ENCODE data around the gene EHMT2.
"Not testable (repeated sequence)": the region's sequence is repeated elsewhere in the genome, so short reads cannot be mapped to it uniquely, and the experiment has no call there.

The EHMT2 gene

GRCh38 chr6:31897612-31898382, at the start of gene EHMT2:
TSS of gene EHMT2 (minus strand) at chr6:31897698. CDS start at chr6:31897677, 21 bp downstream.
- H3K36me3 ChIP-seq (ENCODE audit: control insufficient read depth, insufficient read depth, low read length) = peaks cover 9% of the 10 kb centered on the region
- H3K27me3 ChIP-seq (ENCODE audit: control insufficient read depth, insufficient read depth, low read length) = no peaks in the 10 kb centered on the region
- H3K4me3 ChIP-seq (ENCODE audit: low read length) = peak within 1 kb of the TSS; percentile 76
- peak within 1 kb of the TSS; percentile 72 for H3K27ac ChIP-seq (ENCODE audit: low read depth, low read length)
- peaks cover 7% of the 10 kb centered on the region for H3K4me1 ChIP-seq (ENCODE audit: control insufficient read depth, insufficient read depth, low read length)
- peak within 1 kb of the TSS; percentile 47 for H3K9ac ChIP-seq (ENCODE audit: low read length)

- Histone ChIP-seq H3K4me3 (ENCODE audit: low read length) (no peak overlapping the region), H3K36me3 (ENCODE audit: control insufficient read depth, insufficient read depth, low read length) (peaks cover 7% of the 10 kb centered on the region), H3K9ac (ENCODE audit: low read length) (no peak overlapping the region), H3K27me3 (ENCODE audit: control insufficient read depth, insufficient read depth, low read length) (no peaks in the 10 kb centered on the region), H3K4me1 (ENCODE audit: control insufficient read depth, insufficient read depth, low read length) (peaks cover 3% of the 10 kb centered on the region), H3K27ac (ENCODE audit: low read depth, low read length) (no peak overlapping the region)
Measured at GRCh38 chr6:31947070-31947675, 49.7 kb upstream of the EHMT2 start.

- Histone ChIP-seq H3K27me3 (ENCODE audit: control insufficient read depth, insufficient read depth, low read length) (no peaks in the 10 kb centered on the region), H3K4me3 (ENCODE audit: low read length) (peak overlapping the region; percentile 60), H3K4me1 (ENCODE audit: control insufficient read depth, insufficient read depth, low read length) (peaks cover 3% of the 10 kb centered on the region), H3K36me3 (ENCODE audit: control insufficient read depth, insufficient read depth, low read length) (peaks cover 4% of the 10 kb centered on the region), H3K9ac (ENCODE audit: low read length) (no peak overlapping the region), H3K27ac (ENCODE audit: low read depth, low read length) (peak overlapping the region; percentile 78)
Measured at GRCh38 chr6:31946370-31946885, 48.9 kb upstream of the EHMT2 start.

- Histone ChIP-seq H3K27ac (ENCODE audit: low read depth, low read length) (peak within 1 kb of the TSS; percentile 78), H3K27me3 (ENCODE audit: control insufficient read depth, insufficient read depth, low read length) (no peaks in the 10 kb centered on the region), H3K4me3 (ENCODE audit: low read length) (peak within 1 kb of the TSS; percentile 60), H3K9ac (ENCODE audit: low read length) (no peak within 1 kb of the TSS), H3K4me1 (ENCODE audit: control insufficient read depth, insufficient read depth, low read length) (peaks cover 3% of the 10 kb centered on the region), H3K36me3 (ENCODE audit: control insufficient read depth, insufficient read depth, low read length) (no peaks in the 10 kb centered on the region)
Measured at GRCh38 chr6:31945507-31946369, 48.2 kb upstream of the EHMT2 start, which contains the start of gene CFB. TSS of gene CFB (plus strand) at chr6:31946095. CDS start at chr6:31946222, 127 bp downstream.

GRCh38 chr6:31945154-31945506, 47.6 kb upstream of the EHMT2 start:
- H3K27ac ChIP-seq (ENCODE audit: low read depth, low read length) = peak overlapping the region; percentile 78

GRCh38 chr6:31943742-31944141, 46.2 kb upstream of the EHMT2 start:
- no peak overlapping the region for H3K9ac ChIP-seq (ENCODE audit: low read length)
- H3K36me3 ChIP-seq (ENCODE audit: control insufficient read depth, insufficient read depth, low read length) = no peaks in the 10 kb centered on the region
- no peak overlapping the region for H3K4me3 ChIP-seq (ENCODE audit: low read length)
- H3K27ac ChIP-seq (ENCODE audit: low read depth, low read length) = no peak overlapping the region
- H3K4me1 ChIP-seq (ENCODE audit: control insufficient read depth, insufficient read depth, low read length) = peaks cover 3% of the 10 kb centered on the region
- H3K27me3 ChIP-seq (ENCODE audit: control insufficient read depth, insufficient read depth, low read length) = no peaks in the 10 kb centered on the region

More at GRCh38 chr6:31945154-31945506, 47.6 kb upstream of the EHMT2 start:
- Histone ChIP-seq H3K27me3 (ENCODE audit: control insufficient read depth, insufficient read depth, low read length) (no peaks in the 10 kb centered on the region), H3K4me1 (ENCODE audit: control insufficient read depth, insufficient read depth, low read length) (peaks cover 3% of the 10 kb centered on the region), H3K36me3 (ENCODE audit: control insufficient read depth, insufficient read depth, low read length) (no peaks in the 10 kb centered on the region), H3K4me3 (ENCODE audit: low read length) (peak overlapping the region; percentile 60), H3K9ac (ENCODE audit: low read length) (no peak overlapping the region)

- Histone ChIP-seq H3K9ac (ENCODE audit: low read length) (no peak overlapping the region), H3K4me1 (ENCODE audit: control insufficient read depth, insufficient read depth, low read length) (no peaks in the 10 kb centered on the region), H3K27me3 (ENCODE audit: control insufficient read depth, insufficient read depth, low read length) (no peaks in the 10 kb centered on the region), H3K4me3 (ENCODE audit: low read length) (no peak overlapping the region), H3K36me3 (ENCODE audit: control insufficient read depth, insufficient read depth, low read length) (no peaks in the 10 kb centered on the region), H3K27ac (ENCODE audit: low read depth, low read length) (no peak overlapping the region)
Measured at GRCh38 chr6:31940256-31940664, 42.8 kb upstream of the EHMT2 start.

- no peaks in the 10 kb centered on the region for H3K4me1 ChIP-seq (ENCODE audit: control insufficient read depth, insufficient read depth, low read length)
- no peak overlapping the region for H3K9ac ChIP-seq (ENCODE audit: low read length)
- no peaks in the 10 kb centered on the region for H3K36me3 ChIP-seq (ENCODE audit: control insufficient read depth, insufficient read depth, low read length)
- no peaks in the 10 kb centered on the region for H3K27me3 ChIP-seq (ENCODE audit: control insufficient read depth, insufficient read depth, low read length)
- H3K4me3 ChIP-seq (ENCODE audit: low read length) = no peak overlapping the region
- no peak overlapping the region for H3K27ac ChIP-seq (ENCODE audit: low read depth, low read length)
Measured at GRCh38 chr6:31935823-31936222, 38.3 kb upstream of the EHMT2 start.

- Histone ChIP-seq H3K4me1 (ENCODE audit: control insufficient read depth, insufficient read depth, low read length) (no peaks in the 10 kb centered on the region), H3K27me3 (ENCODE audit: control insufficient read depth, insufficient read depth, low read length) (no peaks in the 10 kb centered on the region), H3K27ac (ENCODE audit: low read depth, low read length) (no peak overlapping the region), H3K9ac (ENCODE audit: low read length) (no peak overlapping the region), H3K4me3 (ENCODE audit: low read length) (no peak overlapping the region), H3K36me3 (ENCODE audit: control insufficient read depth, insufficient read depth, low read length) (no peaks in the 10 kb centered on the region)
Measured at GRCh38 chr6:31935021-31935420, 37.5 kb upstream of the EHMT2 start.

GRCh38 chr6:31933537-31933936, 36.0 kb upstream of the EHMT2 start:
- Histone ChIP-seq H3K4me3 (ENCODE audit: low read length) (no peak overlapping the region), H3K36me3 (ENCODE audit: control insufficient read depth, insufficient read depth, low read length) (no peaks in the 10 kb centered on the region), H3K4me1 (ENCODE audit: control insufficient read depth, insufficient read depth, low read length) (no peaks in the 10 kb centered on the region), H3K9ac (ENCODE audit: low read length) (no peak overlapping the region), H3K27ac (ENCODE audit: low read depth, low read length) (no peak overlapping the region), H3K27me3 (ENCODE audit: control insufficient read depth, insufficient read depth, low read length) (no peaks in the 10 kb centered on the region)

- not testable (repeated sequence) for H3K27ac ChIP-seq (ENCODE audit: low read depth, low read length); H3K36me3 ChIP-seq (ENCODE audit: control insufficient read depth, insufficient read depth, low read length); H3K27me3 ChIP-seq (ENCODE audit: control insufficient read depth, insufficient read depth, low read length); H3K4me1 ChIP-seq (ENCODE audit: control insufficient read depth, insufficient read depth, low read length); H3K9ac ChIP-seq (ENCODE audit: low read length); H3K4me3 ChIP-seq (ENCODE audit: low read length)
Measured at GRCh38 chr6:31932137-31932536, 34.6 kb upstream of the EHMT2 start.

GRCh38 chr6:31930962-31931361, 33.5 kb upstream of the EHMT2 start:
- Histone ChIP-seq H3K9ac (ENCODE audit: low read length) (no peak overlapping the region), H3K4me3 (ENCODE audit: low read length) (no peak overlapping the region), H3K4me1 (ENCODE audit: control insufficient read depth, insufficient read depth, low read length) (no peaks in the 10 kb centered on the region), H3K27ac (ENCODE audit: low read depth, low read length) (no peak overlapping the region), H3K36me3 (ENCODE audit: control insufficient read depth, insufficient read depth, low read length) (no peaks in the 10 kb centered on the region), H3K27me3 (ENCODE audit: control insufficient read depth, insufficient read depth, low read length) (no peaks in the 10 kb centered on the region)

All from rectal smooth muscle tissue (tissue), 1 donor.